T-helper 2 cell treated with Interferon-gamma antibody and Interleukin-4, amounts not matched to agents 100 ng/mL and 5 ng/mL, for 36 hours (primary cell): ENCODE results near the gene FOXP3. TPM values are rescaled to one million over a fixed set of nuclear protein-coding genes. Genes with fewer than 3 reads are reported as not detected.

ENCODE experiments used
- intact Hi-C: fragments of 100-400 bp; cut with micrococcal nuclease; formaldehyde crosslinking; loops from one replicate; pipeline ENCODE4 v1.15.1; 2023
- total RNA-seq: library from RNA; stranded (reverse); gene quantifications from 2 replicates; pipeline ENCODE4 v1.2.3, GENCODE V29; 2022

Gene FOXP3
- total RNA-seq, 1 donor from 2014 or later = 14.8 TPM

DNA sequence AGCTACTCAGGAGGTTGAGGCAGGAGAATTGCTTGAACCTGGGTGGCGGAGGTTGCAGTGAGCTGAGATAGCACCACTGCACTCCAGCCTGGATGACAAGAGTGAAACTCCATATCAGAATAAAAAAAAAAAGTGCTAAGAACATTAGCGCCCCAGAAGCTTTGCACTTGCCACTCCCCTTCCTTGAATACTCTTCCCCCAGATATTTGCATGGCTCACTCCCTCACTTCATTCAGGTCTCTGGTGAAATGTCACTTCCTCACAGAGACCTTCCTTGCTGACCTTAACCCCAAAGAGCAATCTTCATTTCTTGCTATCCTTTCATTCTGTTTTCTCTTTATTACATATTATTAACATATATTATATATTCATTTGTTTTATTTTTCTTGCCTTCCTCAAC, 42.6 kb downstream of the FOXP3 start:
- intact Hi-C loops = no loop called here

DNA sequence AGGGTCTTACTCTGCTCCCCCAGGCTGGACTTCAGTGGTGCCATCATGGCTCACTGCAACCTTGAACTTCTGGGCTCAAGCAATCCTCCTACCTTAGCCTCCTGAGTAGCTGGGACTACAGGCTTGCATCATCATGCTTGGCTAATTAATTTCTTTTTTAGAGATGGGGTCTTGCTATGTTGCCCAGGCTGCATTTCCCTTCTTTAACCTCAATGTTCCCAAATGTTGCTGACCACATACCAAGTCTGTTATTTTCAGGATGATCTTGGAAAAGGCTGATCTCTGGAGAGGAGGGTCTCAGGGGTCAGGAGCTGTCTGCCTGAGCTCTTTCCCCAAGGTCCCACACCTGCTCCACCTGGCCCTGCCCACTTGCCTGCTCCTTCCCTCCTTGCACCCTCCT, 44.4 kb downstream of the FOXP3 start:
- intact Hi-C loops = no loop called here

DNA sequence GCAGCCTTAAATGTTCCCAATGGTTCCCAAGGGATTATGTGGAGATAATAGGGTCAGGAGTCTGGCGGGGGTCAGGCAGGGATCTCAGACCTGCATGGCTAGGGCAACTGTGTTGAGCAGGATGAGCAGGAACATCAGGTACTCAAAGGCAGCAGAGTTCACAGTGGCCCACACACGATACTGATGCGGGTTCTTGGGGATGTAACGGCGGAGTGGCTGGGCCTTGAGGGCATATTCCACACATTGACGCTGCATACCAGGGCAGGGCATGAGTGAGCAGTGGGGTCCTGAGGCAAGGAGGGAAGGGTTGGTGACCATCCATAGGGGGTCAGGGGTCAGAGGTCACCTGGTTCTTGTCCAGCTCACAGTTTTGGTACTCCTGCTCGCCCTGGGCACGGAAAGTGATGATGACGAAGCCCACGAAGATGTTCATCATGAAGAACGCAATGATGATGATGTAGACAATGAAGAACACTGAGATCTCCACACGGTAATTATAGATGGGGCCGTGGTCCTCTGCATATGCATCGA, 49.4 kb downstream of the FOXP3 start:
- intact Hi-C loops = no loop called here

DNA sequence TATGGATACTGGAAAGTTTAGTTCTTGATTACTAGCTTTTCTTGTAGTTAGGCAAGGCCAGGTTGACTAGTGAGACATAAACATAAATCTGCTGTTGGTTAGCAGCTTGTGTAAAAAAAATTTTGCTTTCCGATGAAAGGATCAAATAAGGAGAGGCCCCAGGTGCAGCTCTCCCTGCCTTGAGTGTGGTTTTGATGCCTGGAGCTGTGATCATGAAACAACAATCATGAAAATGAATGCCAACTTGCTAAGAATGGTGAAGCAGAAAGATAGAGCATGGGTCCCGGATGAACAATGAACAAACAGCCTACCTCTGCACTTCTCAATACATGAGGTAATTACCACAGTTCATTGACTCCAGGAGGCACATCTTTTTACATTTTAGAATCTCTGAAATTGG, 50.1 kb downstream of the FOXP3 start:
- intact Hi-C loops = no loop called here

DNA sequence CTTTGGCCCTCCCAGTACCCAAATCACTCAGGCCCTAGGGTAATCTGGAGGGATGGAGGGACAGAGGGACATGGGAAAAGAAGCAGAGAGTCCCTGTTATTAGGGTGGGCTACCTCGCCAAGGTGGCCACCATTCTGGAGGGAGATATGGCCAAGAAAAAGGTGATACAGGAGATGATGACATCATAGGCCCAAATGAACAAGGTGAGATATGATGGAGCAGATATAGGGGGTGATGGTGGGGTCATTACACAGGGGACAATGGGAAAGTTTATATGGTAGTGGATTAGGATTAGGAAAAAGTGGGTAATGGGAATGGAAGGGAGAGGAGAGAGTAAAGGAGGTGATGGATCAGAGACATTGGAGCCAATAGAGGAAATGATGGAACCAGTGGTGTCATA, 51.6 kb downstream of the FOXP3 start:
- intact Hi-C loops = no loop called here

GRCh38 chrX:49212209-49212608, 52.3 kb downstream of the FOXP3 start:
- intact Hi-C loops = no loop called here

- intact Hi-C loops = no loop called here
Observed at GRCh38 chrX:49211074-49211473, 53.4 kb downstream of the FOXP3 start.

DNA sequence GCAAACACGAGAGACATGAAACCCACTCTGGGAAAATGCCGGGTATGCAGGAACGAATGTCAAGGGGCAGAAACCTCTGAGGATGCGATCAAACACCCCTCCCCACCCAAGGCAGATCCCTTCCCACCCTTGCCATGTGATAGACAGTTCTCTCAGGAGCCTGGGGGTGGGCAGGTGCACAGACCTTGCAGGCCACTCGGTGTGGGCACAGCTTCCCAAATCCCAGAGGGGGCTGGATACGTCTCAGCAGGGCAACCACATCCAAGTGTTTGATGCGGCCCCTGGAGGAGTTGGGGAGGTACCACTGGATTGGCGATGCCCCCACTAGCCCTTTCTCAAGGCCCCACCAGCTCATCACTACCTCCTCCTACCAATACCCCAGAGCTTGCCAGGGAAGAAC, 54.1 kb downstream of the FOXP3 start:
- intact Hi-C loops = no loop called here

DNA sequence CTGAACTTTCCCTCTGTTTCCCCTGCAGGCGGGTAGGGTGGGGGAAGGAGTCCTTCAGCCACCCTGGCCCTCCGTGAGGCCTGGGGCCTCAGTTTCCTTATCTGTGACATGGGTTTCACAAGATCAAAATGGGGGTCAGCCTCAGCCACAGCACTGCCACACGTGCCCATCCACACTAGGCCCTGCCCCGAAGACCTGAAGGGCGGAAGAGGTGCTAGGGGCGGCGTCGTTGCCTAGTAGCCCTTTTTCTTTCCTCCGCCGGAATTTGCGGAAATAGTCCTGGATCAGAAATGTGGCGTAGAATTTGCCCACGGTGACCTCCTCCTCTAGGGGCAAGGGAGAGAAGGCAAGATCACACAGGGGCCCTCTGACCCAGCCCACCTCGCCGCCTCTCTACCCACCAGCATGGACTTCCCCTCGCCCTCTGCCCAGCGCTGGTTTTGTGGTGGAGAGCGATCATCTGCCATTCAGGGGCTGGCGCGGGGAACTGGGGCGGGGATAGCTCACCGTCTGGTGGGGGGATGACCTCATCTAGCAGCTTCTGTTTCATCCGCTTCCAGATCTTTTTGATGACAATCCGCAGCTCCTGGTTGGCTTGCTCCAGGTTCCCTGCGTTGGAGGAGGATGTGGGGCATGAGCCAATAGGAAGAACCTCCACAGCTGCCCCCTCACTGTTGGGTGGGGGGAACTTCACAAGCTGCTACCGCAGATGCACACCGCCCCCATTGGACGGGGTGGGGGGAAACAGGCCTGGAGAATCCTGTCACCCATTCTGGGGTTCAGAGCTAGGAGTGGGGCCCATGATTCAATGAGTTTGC, 54.9 kb downstream of the FOXP3 start:
- intact Hi-C loops = no loop called here

DNA sequence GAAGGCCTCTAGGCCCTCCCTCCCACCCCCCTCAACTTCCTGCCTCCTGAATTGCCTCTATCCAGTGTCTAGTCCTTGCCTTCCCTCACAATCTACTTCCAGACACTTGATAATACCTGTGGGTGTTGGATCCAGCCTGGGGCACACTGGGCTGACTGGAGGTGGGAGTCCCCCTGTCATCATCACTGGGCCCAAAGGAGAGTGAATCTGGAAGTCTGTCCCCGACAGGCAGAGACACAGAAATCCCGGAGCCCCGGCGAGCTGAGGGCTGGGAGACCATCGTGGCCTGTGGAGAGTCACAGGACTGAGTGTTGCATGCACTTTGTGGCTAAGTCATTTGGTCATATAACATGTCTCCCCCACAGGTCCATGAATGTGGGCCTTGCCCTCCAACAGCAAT, 56.1 kb downstream of the FOXP3 start:
- intact Hi-C loops = no loop called here

DNA sequence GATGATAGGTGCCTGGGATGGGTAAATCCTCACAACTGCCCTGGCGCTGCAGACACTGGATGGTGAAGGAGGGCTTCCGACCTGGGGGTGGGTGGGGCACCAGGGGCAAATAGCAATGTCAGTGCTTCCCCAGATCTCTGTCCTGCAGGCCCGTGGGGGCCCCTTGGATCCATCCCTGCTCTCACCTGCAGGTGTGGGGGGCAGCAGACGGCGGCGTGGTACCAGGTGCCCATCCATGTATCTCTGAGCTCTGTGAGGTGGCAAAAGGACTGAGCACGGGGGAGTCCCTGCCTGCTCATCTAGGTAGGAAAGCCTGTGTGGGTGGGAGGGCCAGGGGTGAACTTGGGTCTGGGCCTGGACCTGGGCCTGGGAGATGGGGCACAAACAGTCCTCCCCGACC, 58.0 kb downstream of the FOXP3 start:
- intact Hi-C loops = no loop called here

- intact Hi-C loops = no loop called here
Observed at GRCh38 chrX:49205443-49205842, 59.1 kb downstream of the FOXP3 start.

GRCh38 chrX:49204709-49205108, 59.8 kb downstream of the FOXP3 start:
- intact Hi-C loops = loop anchor here (5.0 kb wide), 1 partner anchor 37 kb away; no protein-coding TSS in a partner anchor

- intact Hi-C loops = loop anchor here (5.0 kb wide), 1 partner anchor 37 kb away; no protein-coding TSS in a partner anchor
Observed at GRCh38 chrX:49204017-49204416, 60.5 kb downstream of the FOXP3 start.

DNA sequence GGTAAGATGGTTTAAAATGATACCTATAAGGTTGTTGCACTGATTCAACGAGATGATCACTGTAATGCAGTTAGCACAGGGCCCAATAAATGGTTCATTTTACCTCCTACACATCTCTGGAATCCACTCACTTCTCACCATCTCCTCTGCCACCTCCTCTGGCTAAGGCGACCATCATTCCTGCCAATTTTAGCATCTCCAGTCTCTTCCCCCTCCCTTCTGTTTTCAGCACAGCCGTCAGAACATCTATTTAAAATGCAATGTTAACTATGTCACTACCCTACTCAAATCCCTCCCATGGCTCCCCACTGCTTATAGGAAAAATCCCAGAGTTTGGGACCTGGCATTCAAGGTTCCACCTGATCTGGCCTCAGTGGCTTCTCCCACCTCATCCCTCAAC, 61.0 kb downstream of the FOXP3 start:
- intact Hi-C loops = loop anchor here (5.0 kb wide), 1 partner anchor 36 kb away; no protein-coding TSS in a partner anchor

DNA sequence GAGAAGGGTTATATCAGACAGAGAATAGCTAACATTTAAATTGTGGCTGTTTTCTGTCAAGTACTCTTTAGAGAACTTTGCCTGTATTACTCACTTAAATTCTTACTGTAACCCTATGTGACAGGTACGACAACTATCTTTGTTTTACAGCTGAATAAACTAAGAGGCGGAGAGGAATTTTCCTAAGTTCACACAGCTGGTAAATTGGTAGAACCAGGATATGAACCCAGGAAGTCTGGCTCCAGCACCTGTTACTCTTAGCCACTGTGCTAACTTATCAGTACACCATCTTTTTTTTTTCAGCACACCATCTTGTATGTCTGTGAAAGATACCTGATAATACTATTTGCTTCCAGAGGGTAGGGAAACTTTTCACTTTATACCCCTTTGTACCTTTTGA, 62.5 kb downstream of the FOXP3 start:
- intact Hi-C loops = loop anchor here (5.0 kb wide), 1 partner anchor 35 kb away; no protein-coding TSS in a partner anchor

Other genes with a start within 250 kb of the FOXP3 start
- 27.2 and 29.3 TPM in 2 replicates for gene TFE3, start 221.4 kb downstream of the FOXP3 start, total RNA-seq
- 7.1 and 8.7 TPM in 2 replicates for gene CCDC120, start 205.7 kb downstream of the FOXP3 start, total RNA-seq
- gene PRAF2, start 190.7 kb downstream of the FOXP3 start, total RNA-seq = 15.6 and 19.0 TPM in 2 replicates
- gene WDR45, start 184.8 kb downstream of the FOXP3 start, total RNA-seq = 49.0 and 51.4 TPM in 2 replicates
- gene GPKOW, start 141.0 kb downstream of the FOXP3 start, total RNA-seq = 28.0 and 28.2 TPM in 2 replicates
- 1.8 and 2.3 TPM in 2 replicates for gene MAGIX, start 102.0 kb downstream of the FOXP3 start, total RNA-seq
- gene PLP2, start 92.8 kb downstream of the FOXP3 start, total RNA-seq = 143 TPM in 2 replicates
- gene PRICKLE3, start 78.3 kb downstream of the FOXP3 start, total RNA-seq = 12.3 and 12.7 TPM in 2 replicates
- 0.95 and 1.3 TPM in 2 replicates for gene SYP, start 64.5 kb downstream of the FOXP3 start, total RNA-seq
- 0.14 and 0.36 TPM in 2 replicates for gene CACNA1F, start 31.4 kb downstream of the FOXP3 start, total RNA-seq
- 29.3 and 30.4 TPM in 2 replicates for gene CCDC22, start 29.2 kb downstream of the FOXP3 start, total RNA-seq
- 14.8 and 16.1 TPM in 2 replicates for gene PPP1R3F, start 5.1 kb upstream of the FOXP3 start, total RNA-seq
- gene GAGE10, start 38.9 kb upstream of the FOXP3 start, total RNA-seq = not detected in 2 replicates
- not detected in 2 replicates for gene GAGE12J, start 57.3 kb upstream of the FOXP3 start, total RNA-seq
- gene GAGE13, start 66.9 kb upstream of the FOXP3 start, total RNA-seq = not detected in 2 replicates